Mucosa of rectum (tissue), 2 donors: ENCODE data around the gene GPR17.

ENCODE experiments used
- H3K27ac ChIP-seq, 2 donors: one replicate each; pipeline ENCODE4 v1.7.0; 2013; ENCODE audit warnings: inconsistent platforms in 2 of 2, low read depth in 2 of 2, low read length in 2 of 2
- H3K27me3 ChIP-seq, 2 donors: one replicate each; pipeline ENCODE4 v1.7.0; 2013; ENCODE audit warnings: low read length in 2 of 2; ENCODE audit not compliant: control insufficient read depth in 2 of 2, insufficient read depth in 2 of 2
- H3K36me3 ChIP-seq, 2 donors: one replicate each; pipeline ENCODE4 v1.7.0; 2013; ENCODE audit warnings: low read length in 2 of 2; ENCODE audit not compliant: control insufficient read depth in 2 of 2, insufficient read depth in 2 of 2
- H3K4me1 ChIP-seq, 2 donors: one replicate each; pipeline ENCODE4 v1.7.0; 2013; ENCODE audit warnings: low read length in 2 of 2, mild to moderate bottlenecking in 1 of 2; ENCODE audit not compliant: control insufficient read depth in 2 of 2, insufficient read depth in 2 of 2
- H3K4me3 ChIP-seq, 2 donors: one replicate each; pipeline ENCODE4 v1.7.0; 2013; ENCODE audit warnings: low read length in 2 of 2
- H3K9ac ChIP-seq, 2 donors: one replicate each; pipeline ENCODE4 v1.7.0; 2013; ENCODE audit warnings: low read length in 2 of 2, low read depth in 1 of 2, mild to moderate bottlenecking in 1 of 2
- H3K9me3 ChIP-seq, 2 donors: one replicate each; pipeline ENCODE4 v1.7.0; 2013; ENCODE audit warnings: low read length in 2 of 2; ENCODE audit not compliant: control insufficient read depth in 2 of 2
- donor health status: healthy.
- donor health status: Normal muscosa, but diverticular disease.

GPR17 gene

DNA sequence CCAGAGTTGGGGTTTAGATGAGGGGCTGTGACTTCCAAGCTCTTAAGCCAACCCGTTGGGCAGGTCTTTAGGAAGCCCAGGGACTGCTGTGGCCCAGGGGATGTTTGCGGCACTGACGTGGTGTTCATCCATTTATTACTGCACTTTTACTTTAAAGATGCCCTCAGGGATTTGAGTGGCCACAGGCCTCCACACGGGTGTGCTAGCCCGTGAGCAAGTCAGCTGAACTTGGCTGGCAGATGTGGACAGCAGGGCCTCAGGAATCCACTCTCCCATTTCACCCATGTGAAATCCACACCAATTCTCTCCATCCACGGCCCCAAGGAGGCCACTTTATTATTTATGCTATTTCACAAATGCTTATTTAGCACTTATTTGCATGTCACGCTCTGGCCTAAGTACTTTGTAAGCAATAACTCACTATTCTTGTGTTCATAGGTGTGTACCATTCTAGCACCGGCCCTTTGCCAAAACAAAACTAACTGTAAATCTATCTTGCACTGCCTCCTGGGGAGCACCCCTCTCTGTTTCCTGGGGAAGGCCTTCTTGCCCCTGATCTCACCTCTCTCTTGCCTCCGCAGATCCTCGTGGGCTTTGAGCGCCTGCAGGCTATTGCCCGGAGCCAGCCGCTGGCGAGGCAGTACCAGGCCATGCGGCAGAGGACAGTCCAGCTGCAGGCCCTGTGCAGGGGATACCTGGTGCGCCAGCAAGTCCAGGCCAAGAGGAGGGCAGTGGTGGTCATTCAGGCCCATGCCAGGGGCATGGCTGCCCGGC is 39.1 kb upstream of the GPR17 start:
- Histone ChIP-seq H3K27me3 (no peaks in the 10 kb centered on the region), H3K9me3 (no peaks in the 10 kb centered on the region), H3K9ac (no peak overlapping the region), H3K27ac (no peak overlapping the region), H3K4me3 (no peak overlapping the region), H3K36me3 (peaks cover 36 to 49% of the 10 kb centered on the region in 2 donors), H3K4me1 (no peaks in the 10 kb centered on the region)

DNA sequence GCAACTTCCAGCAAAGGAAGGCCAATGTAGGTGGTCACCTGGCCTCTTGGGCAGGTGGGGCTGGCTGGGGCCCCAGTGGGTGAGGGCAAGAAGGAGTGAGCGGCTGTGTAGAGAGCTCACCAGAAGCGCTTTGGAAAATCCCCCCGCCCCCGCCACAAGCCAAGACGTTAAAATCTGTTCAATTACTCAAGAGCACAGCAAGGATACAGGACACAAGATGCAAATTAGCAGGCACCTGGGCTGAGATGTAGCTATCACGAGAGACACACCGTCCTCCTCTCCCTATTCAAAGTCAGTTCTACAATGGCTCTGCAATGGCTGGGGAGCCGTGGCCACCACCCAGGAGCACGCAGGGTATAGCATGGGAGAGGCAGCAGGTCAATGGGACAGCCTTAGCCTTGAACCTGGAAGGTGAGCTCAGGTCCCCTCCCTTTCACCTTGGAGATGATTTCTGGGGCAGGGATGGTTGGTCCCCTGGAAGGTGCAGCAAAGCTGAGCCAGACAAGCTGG is 38.5 kb upstream of the GPR17 start:
- H3K9ac ChIP-seq, result no peak overlapping the region

DNA sequence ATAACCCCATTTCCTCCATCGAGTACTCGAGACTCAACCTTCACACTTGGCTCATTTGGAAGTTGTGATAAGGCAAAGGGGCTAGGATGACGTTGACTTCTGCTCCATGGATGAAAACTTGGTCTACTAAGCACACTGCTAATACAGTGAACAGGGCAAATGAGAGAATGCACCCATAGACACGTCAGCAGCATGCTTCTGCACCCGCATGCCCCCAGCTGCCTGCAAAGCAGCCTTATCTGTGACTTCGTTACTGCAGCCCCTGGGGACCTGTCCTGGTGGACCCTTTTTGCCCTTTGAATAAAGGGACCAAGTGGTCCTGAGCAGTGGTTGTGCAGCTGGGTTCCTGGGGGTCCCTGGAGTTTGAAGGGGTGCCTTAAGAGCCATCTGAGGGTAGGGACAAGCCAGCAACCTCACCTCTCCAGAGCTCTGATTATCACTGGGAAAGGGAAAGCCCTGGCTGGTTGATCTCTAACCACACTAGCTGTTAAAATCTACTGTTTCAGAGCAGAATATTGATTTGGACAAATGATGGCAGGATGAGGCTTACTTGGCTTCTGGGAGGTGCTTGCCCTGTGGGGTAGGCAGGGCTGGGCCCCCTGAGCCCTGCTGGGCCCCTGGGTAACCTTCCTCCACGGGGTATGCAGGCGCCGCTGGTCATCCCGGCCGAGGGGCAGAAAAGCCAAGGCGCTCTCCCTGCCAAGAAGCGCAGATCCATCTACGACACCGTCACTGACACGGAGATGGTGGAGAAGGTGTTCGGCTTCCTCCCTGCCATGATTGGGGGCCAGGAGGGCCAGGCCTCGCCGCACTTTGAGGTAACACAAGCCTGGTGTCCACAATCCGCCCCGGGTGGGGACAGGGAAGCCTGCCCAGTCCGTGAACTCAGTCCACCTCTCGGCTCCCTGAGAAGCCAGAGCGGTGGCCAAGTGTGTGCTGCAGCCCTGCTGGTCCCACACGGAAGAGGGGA is 37.6 kb upstream of the GPR17 start:
- Histone ChIP-seq H3K9ac (no peak overlapping the region), H3K36me3 (peaks cover 36 to 51% of the 10 kb centered on the region in 2 donors), H3K9me3 (no peaks in the 10 kb centered on the region), H3K27ac (no peak overlapping the region), H3K27me3 (no peaks in the 10 kb centered on the region), H3K4me1 (no peaks in the 10 kb centered on the region), H3K4me3 (no peak overlapping the region)

More for the DNA sequence above, 38.5 kb upstream of the GPR17 start:
- Histone ChIP-seq H3K9me3 (no peaks in the 10 kb centered on the region), H3K27me3 (no peaks in the 10 kb centered on the region), H3K36me3 (peaks cover 39 to 51% of the 10 kb centered on the region in 2 donors), H3K27ac (no peak overlapping the region), H3K4me3 (no peak overlapping the region), H3K4me1 (no peaks in the 10 kb centered on the region)

DNA sequence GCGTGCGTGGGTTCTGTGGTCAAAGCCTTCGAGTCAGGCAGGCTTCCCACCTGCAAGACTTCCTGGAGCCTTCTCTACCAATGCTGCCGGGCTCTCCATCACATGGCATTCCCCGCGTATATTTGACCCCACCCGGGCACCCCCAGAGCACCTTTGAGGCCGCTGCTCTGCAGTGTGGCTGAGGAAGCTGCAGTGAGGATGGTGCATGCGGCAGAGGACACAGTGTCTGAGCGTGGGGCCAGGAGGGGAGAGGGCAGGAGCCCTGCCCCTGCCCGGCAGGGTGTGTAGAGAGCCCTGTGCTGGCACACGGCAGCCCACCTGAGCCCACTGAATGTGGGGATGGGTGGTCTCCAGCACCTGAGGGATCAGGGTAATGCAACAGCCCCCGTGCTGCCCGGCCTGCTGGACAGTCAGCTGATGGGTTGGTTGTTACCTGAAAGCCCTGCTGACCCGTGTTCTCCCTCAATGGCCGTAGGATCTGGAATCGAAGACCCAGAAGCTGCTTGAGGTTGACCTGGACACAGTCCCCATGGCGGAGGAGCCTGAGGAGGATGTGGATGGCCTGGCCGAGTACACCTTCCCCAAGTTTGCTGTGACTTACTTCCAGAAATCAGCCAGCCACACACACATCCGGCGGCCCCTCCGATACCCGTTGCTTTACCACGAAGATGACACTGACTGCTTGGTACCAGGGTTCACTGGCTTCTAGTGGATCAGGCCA is 36.8 kb upstream of the GPR17 start:
- no peaks in the 10 kb centered on the region for H3K4me1 ChIP-seq
- H3K9me3 ChIP-seq, result no peaks in the 10 kb centered on the region
- H3K9ac ChIP-seq, result no peak overlapping the region
- H3K36me3 ChIP-seq, result peaks cover 41 to 58% of the 10 kb centered on the region in 2 donors
- H3K27ac ChIP-seq, result no peak overlapping the region
- no peaks in the 10 kb centered on the region for H3K27me3 ChIP-seq
- H3K4me3 ChIP-seq, result no peak overlapping the region

DNA sequence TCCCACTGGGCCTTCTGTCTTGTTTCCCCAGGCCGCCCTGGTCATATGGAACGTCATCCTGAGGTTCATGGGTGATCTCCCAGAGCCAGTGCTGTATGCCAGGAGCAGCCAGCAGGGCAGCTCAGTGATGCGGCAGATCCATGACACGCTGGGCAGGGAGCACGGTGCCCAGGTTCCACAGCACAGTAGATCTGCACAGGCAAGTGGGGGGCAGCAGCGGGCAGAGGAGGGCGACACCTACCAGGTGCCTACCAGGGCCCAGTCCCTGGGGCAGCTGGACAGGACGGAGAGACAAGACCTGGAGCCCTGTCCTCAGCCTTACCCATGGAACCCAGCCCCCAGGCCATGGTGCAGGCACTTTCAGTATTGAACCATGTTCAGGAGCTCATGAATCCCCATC is 36.1 kb upstream of the GPR17 start:
- H3K27me3 ChIP-seq, result no peaks in the 10 kb centered on the region
- H3K36me3 ChIP-seq, result peaks cover 41 to 57% of the 10 kb centered on the region in 2 donors
- no peaks in the 10 kb centered on the region for H3K4me1 ChIP-seq
- no peak overlapping the region for H3K4me3 ChIP-seq
- H3K9ac ChIP-seq, result no peak overlapping the region
- no peak overlapping the region for H3K27ac ChIP-seq
- no peaks in the 10 kb centered on the region for H3K9me3 ChIP-seq

DNA sequence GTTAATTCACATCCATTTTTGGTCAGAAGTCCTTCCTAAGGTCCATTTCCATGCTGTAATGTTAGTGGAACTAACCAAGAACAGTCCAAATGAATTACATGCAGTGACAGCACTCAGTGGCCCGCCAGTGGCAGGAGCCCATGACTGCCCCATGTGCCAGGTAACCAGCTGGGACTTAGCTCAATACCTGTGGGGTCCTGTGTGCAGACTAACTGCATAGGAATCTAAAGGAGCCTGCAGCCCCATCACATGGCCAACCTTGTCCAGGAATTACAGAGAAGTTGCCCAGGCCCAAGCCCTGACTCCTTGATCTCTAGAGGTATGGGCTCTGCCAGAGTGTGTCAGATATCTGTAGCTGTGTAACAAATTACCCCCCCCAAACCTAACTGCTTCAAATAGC is 35.4 kb upstream of the GPR17 start:
- Histone ChIP-seq H3K4me1 (no peaks in the 10 kb centered on the region), H3K36me3 (peaks cover 38 to 54% of the 10 kb centered on the region in 2 donors), H3K27ac (no peak overlapping the region), H3K9me3 (no peaks in the 10 kb centered on the region), H3K9ac (no peak overlapping the region), H3K27me3 (no peaks in the 10 kb centered on the region), H3K4me3 (no peak overlapping the region)

DNA sequence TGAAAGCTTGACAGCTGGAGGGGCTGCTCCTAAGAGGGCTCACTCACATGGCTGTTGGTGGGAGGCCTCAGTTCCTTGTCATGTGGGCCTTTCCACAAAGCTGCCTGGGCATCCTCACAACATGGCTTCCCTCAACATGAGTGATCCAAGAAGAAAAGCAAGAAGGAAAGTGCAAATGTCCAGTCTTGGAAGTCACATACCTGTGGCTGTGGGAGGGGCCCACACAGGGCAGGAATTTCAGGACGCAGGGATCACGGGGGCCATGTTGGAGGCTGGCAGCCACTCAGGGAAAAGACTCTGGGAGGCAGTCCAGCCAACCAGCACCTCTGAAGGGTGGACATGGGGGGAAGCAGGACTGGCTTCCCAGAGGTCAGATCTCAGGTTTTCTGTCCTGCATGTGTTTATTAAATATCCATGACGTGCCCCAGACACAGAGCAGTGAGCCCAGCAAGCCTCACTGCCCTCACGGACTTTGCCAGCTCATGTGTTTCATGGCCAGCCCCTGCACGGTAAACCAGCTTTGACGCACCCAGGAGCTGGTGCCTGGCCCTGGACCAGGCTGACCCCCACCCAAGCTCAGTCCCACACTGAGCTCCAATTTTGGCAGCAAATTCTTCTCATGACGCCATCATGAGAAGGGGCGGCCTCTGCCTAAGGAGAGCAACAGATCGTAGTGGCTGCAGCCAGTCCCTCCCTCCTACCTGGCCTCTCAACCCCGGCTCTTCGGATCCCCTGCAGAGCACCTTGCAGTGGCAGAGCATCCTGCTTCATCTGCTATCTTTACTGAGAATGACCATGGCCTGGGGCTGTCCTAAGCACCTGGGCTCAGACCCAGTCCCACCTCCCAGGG is 34.7 kb upstream of the GPR17 start:
- peaks cover 38 to 52% of the 10 kb centered on the region in 2 donors for H3K36me3 ChIP-seq
- no peak overlapping the region for H3K9ac ChIP-seq
- no peaks in the 10 kb centered on the region for H3K9me3 ChIP-seq

DNA sequence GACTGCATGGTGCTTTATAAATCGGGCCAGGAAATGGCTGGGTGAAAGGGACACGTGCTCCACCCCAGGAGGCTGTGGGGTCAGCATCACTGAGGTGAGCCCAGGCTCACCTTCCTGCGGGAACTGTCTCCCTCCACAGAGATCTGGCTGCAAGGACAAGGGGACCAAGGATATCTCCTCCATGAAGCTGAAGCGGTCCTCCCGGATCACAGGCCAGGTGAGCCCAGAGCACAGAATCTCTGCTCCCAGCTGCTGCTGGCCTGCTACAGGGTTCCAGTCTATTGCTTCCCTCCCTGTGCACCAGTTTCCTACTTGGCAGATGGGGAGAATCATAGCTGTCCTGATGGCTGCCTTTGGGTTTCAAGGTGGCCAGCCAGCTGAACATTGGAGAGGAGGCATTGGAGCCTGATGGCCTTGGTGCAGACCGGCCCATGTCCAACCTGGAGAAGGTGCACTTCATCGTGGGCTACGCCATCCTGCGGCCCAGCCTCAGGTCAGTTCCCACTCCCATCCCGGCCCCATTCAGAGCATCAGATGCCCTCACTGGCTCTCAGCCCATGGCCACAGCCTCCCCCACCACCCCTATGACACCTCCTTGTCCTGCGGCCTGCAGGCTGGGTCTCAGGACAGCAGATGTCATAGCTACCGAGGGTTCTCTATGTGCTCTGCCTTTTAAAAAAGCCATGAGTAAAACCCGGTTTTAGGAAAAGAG is 33.7 kb upstream of the GPR17 start:
- Histone ChIP-seq H3K9ac (no peak overlapping the region), H3K36me3 (peaks cover 35 to 46% of the 10 kb centered on the region in 2 donors), H3K4me1 (no peaks in the 10 kb centered on the region)

More for the DNA sequence above, 34.7 kb upstream of the GPR17 start:
- Histone ChIP-seq H3K27ac (no peak overlapping the region), H3K4me1 (no peaks in the 10 kb centered on the region), H3K27me3 (no peaks in the 10 kb centered on the region), H3K4me3 (no peak overlapping the region)

DNA sequence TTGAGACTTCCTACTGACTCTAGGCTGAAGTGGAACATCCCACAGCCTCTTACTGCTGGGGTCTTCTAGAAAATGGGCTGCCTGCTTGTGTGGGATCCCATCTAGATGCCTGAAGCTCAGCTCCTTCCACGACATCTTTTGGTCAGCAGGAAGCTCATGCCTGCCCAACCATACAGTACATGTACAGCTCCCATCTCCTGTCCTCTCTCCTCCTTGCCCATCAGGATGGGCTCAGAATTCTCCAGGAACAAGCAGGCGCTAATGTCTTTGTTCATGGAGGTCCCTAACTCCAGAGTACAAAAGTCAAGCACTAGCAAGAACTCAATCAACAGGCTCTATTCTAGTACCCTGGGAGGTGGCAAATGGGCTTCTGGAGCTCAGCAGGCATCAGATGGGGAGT is 31.7 kb upstream of the GPR17 start:
- Histone ChIP-seq H3K4me3 (no peak overlapping the region), H3K36me3 (peaks cover 35 to 37% of the 10 kb centered on the region in 2 donors), H3K9ac (no peak overlapping the region), H3K27me3 (no peaks in the 10 kb centered on the region), H3K4me1 (no peaks in the 10 kb centered on the region), H3K9me3 (no peaks in the 10 kb centered on the region), H3K27ac (no peak overlapping the region)

More for the DNA sequence above, 33.7 kb upstream of the GPR17 start:
- H3K4me3 ChIP-seq, result no peak overlapping the region
- no peaks in the 10 kb centered on the region for H3K27me3 ChIP-seq
- no peaks in the 10 kb centered on the region for H3K9me3 ChIP-seq
- no peak overlapping the region for H3K27ac ChIP-seq
